ENCODE measurements around the gene SFXN5. TPM values are rescaled to one million over a fixed set of nuclear protein-coding genes. Genes with fewer than 3 reads are reported as not detected.
"Not testable (repeated sequence)": the region's sequence is repeated elsewhere in the genome, so short reads cannot be mapped to it uniquely, and the experiment has no call there.

The SFXN5 gene
- total RNA-seq, 1 donor from 2014 or later, result 9.8 TPM

GRCh38 chr2:73069041-73069854 is 2.3 kb downstream of the SFXN5 start:
- no peaks in the 10 kb centered on the region for H3K36me3 ChIP-seq
- DNase-seq (ENCODE audit: extremely low spot score in 2 of 2), result no peak
- H3K27me3 ChIP-seq, result no peaks in the 10 kb centered on the region
- TF ChIP-seq POLR2A (IDR thresholded peaks at IDR 0.05) (no peak), CTCF (IDR thresholded peaks at IDR 0.05) (no peak), POLR2AphosphoS5 (IDR thresholded peaks at IDR 0.05; ENCODE audit: insufficient read depth in 1 of 2, low read depth in 1 of 2) (no peak)
- H3K27ac ChIP-seq, result no peak overlapping the region
- intact Hi-C loops (cut with DNase I), result no loop called here
- H3K4me3 ChIP-seq, result no peak overlapping the region
- peaks cover 41% of the 10 kb centered on the region for H3K4me1 ChIP-seq
- H3K9me3 ChIP-seq, result no peaks in the 10 kb centered on the region

- no peak overlapping the region for H3K4me3 ChIP-seq
- intact Hi-C loops (cut with DNase I), result no loop called here
- no peaks in the 10 kb centered on the region for H3K9me3 ChIP-seq
- no peaks in the 10 kb centered on the region for H3K36me3 ChIP-seq
- peaks cover 45% of the 10 kb centered on the region for H3K4me1 ChIP-seq
- H3K27me3 ChIP-seq, result no peaks in the 10 kb centered on the region
- H3K27ac ChIP-seq, result no peak overlapping the region
- no peak for DNase-seq (ENCODE audit: extremely low spot score in 2 of 2)
- no peak for TF ChIP-seq POLR2AphosphoS5 (IDR thresholded peaks at IDR 0.05; ENCODE audit: insufficient read depth in 1 of 2, low read depth in 1 of 2)
Measured at GRCh38 chr2:73068147-73068546, 3.4 kb downstream of the SFXN5 start.

GRCh38 chr2:73067043-73067442 is 4.5 kb downstream of the SFXN5 start:
- Histone ChIP-seq H3K9me3 (no peaks in the 10 kb centered on the region), H3K4me1 (peaks cover 37% of the 10 kb centered on the region), H3K27ac (no peak overlapping the region), H3K36me3 (no peaks in the 10 kb centered on the region), H3K4me3 (no peak overlapping the region), H3K27me3 (no peaks in the 10 kb centered on the region)
- DNase-seq (ENCODE audit: extremely low spot score in 2 of 2), result no peak
- TF ChIP-seq POLR2AphosphoS5 (IDR thresholded peaks at IDR 0.05; ENCODE audit: insufficient read depth in 1 of 2, low read depth in 1 of 2), result no peak
- no peak for TF ChIP-seq POLR2A (IDR thresholded peaks at IDR 0.05)
- TF ChIP-seq CTCF (IDR thresholded peaks at IDR 0.05), result no peak
- intact Hi-C loops (cut with DNase I), result no loop called here

GRCh38 chr2:73065070-73065469 is 6.4 kb downstream of the SFXN5 start:
- intact Hi-C loops (cut with DNase I); H3K27ac ChIP-seq; H3K27me3 ChIP-seq; H3K36me3 ChIP-seq; DNase-seq (ENCODE audit: extremely low spot score in 2 of 2); H3K4me3 ChIP-seq; H3K9me3 ChIP-seq: not testable (repeated sequence)
- H3K4me1 ChIP-seq, result peaks cover 26% of the 10 kb centered on the region

- Histone ChIP-seq H3K27me3 (no peaks in the 10 kb centered on the region), H3K9me3 (no peaks in the 10 kb centered on the region), H3K4me1 (peaks cover 18% of the 10 kb centered on the region), H3K27ac (no peak overlapping the region), H3K36me3 (no peaks in the 10 kb centered on the region), H3K4me3 (no peak overlapping the region)
- DNase-seq (ENCODE audit: extremely low spot score in 2 of 2), result no peak
- intact Hi-C loops (cut with DNase I), result no loop called here
- TF ChIP-seq CTCF (IDR thresholded peaks at IDR 0.05), result no peak
- no peak for TF ChIP-seq POLR2A (IDR thresholded peaks at IDR 0.05)
- TF ChIP-seq POLR2AphosphoS5 (IDR thresholded peaks at IDR 0.05; ENCODE audit: insufficient read depth in 1 of 2, low read depth in 1 of 2), result no peak
Measured at GRCh38 chr2:73063909-73064875, 7.3 kb downstream of the SFXN5 start.

All from vagina (tissue), 2 donors.